IPS-18c (cell line): ENCODE results near the gene NAV1.

Source experiments
- H3K4me3 ChIP-seq: 2 replicates; pipeline ENCODE4 v1.7.0; 2013; ENCODE audit warnings: low read depth, mild to moderate bottlenecking, low read length, moderate library complexity; ENCODE audit not compliant: insufficient read depth
- H3K9me3 ChIP-seq: one replicate; pipeline ENCODE4 v1.6.1; 2013; ENCODE audit warnings: mild to moderate bottlenecking, low read length, moderate library complexity; ENCODE audit not compliant: control insufficient read depth, insufficient read depth

NAV1 gene

GRCh38 chr1:201501144-201501543 lies 37.8 kb upstream of the NAV1 start:
- Histone ChIP-seq H3K9me3 (no peaks in the 10 kb centered on the region), H3K4me3 (no peak overlapping the region)

- H3K9me3 ChIP-seq: no peaks in the 10 kb centered on the region
- H3K4me3 ChIP-seq: no peak overlapping the region
Measured at GRCh38 chr1:201501812-201502510, 37.0 kb upstream of the NAV1 start.

DNA sequence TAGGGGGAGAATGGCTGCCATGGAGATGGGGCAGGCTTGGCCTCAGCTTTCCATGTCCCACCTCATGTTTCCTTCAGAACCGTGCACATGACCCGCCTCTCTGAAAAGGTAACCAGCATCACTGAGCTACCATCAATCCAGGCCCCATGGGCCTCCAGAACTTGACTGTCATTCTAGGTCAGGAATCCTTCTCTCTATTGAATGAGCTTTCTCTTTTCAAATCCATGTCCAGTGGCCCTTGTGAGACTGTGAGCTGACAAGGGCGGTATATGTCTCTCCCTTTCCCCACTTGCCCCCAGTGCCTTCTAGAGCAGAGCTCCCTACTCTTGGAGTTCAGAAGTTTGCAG lies 36.4 kb upstream of the NAV1 start:
- Histone ChIP-seq H3K4me3 (no peak overlapping the region), H3K9me3 (no peaks in the 10 kb centered on the region)

GRCh38 chr1:201503397-201504176 lies 35.3 kb upstream of the NAV1 start:
- Histone ChIP-seq H3K9me3 (no peaks in the 10 kb centered on the region), H3K4me3 (no peak overlapping the region)

GRCh38 chr1:201504179-201504631 lies 34.7 kb upstream of the NAV1 start:
- Histone ChIP-seq H3K9me3 (no peaks in the 10 kb centered on the region), H3K4me3 (no peak overlapping the region)

DNA sequence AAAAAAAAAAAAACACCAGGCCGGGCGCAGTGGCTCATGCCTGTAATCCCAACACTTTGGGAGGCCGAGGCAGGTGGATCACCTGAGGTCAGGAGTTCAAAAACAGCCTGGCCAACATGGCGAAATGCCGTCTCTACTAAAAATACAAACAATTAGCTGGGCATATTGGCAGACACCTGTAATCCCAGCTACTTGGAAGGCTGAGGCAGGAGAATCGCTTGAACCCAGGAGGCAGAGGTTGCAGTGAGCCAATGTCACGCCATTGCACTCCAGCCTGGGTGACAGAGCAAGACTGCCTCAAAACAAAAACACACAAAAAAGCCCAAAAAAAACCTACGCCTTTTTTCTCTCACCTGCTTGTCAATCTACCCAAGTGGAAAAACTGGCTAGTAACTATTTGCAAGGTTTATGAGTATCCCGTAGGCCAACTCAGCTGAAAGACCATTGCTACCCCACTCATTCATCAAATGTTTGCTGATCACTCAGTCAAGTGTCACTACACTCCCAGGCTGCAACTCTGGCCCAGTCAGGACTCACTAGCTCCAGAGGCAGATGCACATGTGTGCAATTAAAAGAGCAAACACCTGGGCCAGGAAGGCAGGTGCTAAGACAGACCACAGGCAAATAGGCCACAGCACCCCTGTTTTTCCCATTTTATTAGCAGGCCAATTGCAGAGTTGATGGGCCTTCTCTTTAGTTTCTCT lies 34.0 kb upstream of the NAV1 start:
- H3K4me3 ChIP-seq: no peak overlapping the region
- no peaks in the 10 kb centered on the region for H3K9me3 ChIP-seq

GRCh38 chr1:201505503-201505890 lies 33.4 kb upstream of the NAV1 start:
- H3K9me3 ChIP-seq: no peaks in the 10 kb centered on the region
- no peak overlapping the region for H3K4me3 ChIP-seq

DNA sequence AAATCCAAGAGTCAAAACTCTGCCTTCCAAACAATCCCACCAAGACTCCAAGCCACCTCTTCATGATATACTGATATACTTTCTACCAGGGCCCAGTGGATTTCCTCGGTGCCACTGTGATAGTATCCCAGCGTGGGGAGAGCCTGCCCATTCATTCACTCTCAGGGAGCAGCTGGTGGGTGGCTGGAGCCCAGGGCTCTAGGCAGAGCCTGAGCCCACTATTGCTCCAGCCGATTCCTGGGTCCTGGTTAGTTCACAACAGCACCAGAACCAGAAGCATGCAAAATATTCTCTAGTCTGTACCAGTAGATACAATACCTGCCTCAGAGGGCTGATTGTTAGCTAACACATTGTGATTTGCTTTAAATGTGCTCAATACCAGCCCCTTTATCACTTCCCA lies 32.8 kb upstream of the NAV1 start:
- Histone ChIP-seq H3K4me3 (0 out of 2 replicates have a peak overlapping the region, but pooled peaks have one; percentile 34), H3K9me3 (no peaks in the 10 kb centered on the region)

GRCh38 chr1:201506557-201507359 lies 32.2 kb upstream of the NAV1 start, which contains the start of gene CSRP1:
TSS of gene CSRP1 (minus strand) at chr1:201507123. CDS start at chr1:201496303, 10,820 bp downstream.
- H3K4me3 ChIP-seq: peak within 1 kb of the TSS; percentile 34; the same call in 1 of the 2 replicates
- H3K9me3 ChIP-seq: no peaks in the 10 kb centered on the region

DNA sequence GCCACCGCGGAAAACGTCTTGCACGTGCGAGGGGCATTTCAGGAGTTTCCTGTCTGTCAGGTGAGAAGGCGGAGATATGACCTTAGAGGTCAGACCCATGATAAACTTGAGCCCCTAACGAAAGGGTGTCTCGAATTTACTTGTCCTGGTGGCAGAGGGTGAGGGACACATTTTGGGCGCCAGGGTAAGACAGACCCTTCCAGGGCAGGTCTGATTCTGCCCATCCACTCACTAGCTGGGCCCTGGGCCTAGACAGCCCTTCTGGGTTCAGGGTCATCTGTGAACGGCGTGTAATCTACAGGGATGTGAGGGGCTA lies 31.6 kb upstream of the NAV1 start:
- H3K4me3 ChIP-seq: no peak overlapping the region

DNA sequence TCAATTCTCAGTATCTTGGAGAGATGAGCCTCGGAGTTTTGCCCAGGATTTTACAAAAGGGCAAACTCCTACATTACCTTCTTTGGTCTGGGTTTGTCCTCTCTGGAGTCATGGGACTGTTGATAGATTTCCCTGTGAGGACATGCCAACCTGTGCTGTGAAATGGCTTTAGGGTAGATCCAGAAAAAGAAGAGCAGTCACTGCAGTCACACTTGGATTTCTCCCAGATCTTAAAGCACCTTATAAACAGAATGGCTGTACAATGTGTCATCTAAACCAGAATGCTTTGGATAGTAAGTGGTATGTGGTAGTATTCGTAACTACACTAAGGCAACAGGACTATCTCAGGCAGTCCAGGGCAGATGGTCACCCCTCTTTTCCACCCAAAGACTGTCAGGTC lies 30.1 kb upstream of the NAV1 start:
- Histone ChIP-seq H3K9me3 (no peaks in the 10 kb centered on the region), H3K4me3 (no peak overlapping the region)

More for the DNA sequence above, 31.6 kb upstream of the NAV1 start:
- H3K9me3 ChIP-seq: no peaks in the 10 kb centered on the region

- Histone ChIP-seq H3K9me3 (no peaks in the 10 kb centered on the region), H3K4me3 (no peak overlapping the region)
Measured at GRCh38 chr1:201509601-201510374, 29.1 kb upstream of the NAV1 start.

GRCh38 chr1:201510734-201511133 lies 28.2 kb upstream of the NAV1 start:
- Histone ChIP-seq H3K4me3 (no peak overlapping the region), H3K9me3 (no peaks in the 10 kb centered on the region)

- no peaks in the 10 kb centered on the region for H3K9me3 ChIP-seq
- no peak overlapping the region for H3K4me3 ChIP-seq
Measured at GRCh38 chr1:201511396-201511940, 27.5 kb upstream of the NAV1 start.

DNA sequence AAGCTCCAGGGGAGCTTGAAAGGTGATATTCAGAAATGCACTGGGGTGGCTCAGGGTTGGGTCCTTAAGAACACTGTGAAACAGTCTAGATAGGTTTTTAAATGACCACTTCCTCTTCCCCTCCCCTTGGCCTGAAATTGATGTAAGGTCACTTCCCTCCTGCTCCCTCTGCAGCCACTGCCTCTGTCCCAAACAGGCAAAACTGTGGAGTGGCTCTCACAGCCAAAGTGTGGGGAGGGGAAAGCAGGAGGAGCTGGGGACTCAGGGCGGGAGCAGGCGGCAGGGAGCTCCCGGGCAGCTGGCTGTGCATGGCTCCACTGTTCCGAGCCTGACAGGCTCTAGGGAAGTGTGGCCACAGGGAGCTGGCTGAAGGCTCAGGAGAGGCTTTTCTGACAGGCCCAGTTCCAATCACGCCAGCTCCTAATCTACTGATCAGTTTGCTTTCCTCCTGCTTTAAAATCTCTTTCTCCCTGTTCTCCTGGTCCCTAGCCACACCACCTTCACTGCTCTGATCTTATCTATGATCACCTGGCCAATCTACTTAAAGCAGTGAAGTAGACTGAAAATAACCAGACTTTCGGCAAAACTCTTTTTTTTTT lies 26.9 kb upstream of the NAV1 start:
- Histone ChIP-seq H3K4me3 (no peak overlapping the region), H3K9me3 (no peaks in the 10 kb centered on the region)
